HepG2 (cell line): ENCODE data around the gene WWP2. TPM values are rescaled to one million over a fixed set of nuclear protein-coding genes. Genes with fewer than 3 reads are reported as not detected.

Source experiments
- BCL6 ChIP-seq: IDR thresholded peaks from 2 replicates; pipeline ENCODE4 v1.6.1; 2016; ENCODE audit warnings: missing genetic modification reagents, missing compliant biosample characterization
- CBX1 ChIP-seq: IDR thresholded peaks from one replicate; pipeline ENCODE4 v1.6.1; 2016; ENCODE audit warnings: antibody characterized with exemption, low read depth
- FOXC1 ChIP-seq: sonication (generic); formaldehyde crosslinking; IDR thresholded peaks from 2 replicates; pipeline ENCODE4 v1.8.0; 2022; ENCODE audit warnings: mild to moderate bottlenecking, missing genetic modification reagents, borderline replicate concordance
- KAT2B ChIP-seq: fragments of 150-350 bp; IDR thresholded peaks from 2 replicates; pipeline ENCODE4 v1.6.1; 2014; ENCODE audit warnings: low read depth, low read length, borderline replicate concordance
- MAFG ChIP-seq: sonication (generic); formaldehyde crosslinking; IDR thresholded peaks from 2 replicates; pipeline ENCODE4 v1.5.1; 2020; ENCODE audit warnings: mild to moderate bottlenecking, missing genetic modification reagents
- POGZ ChIP-seq: sonication (generic); formaldehyde crosslinking; IDR thresholded peaks from 2 replicates; pipeline ENCODE4 v1.4.0; 2020; ENCODE audit warnings: mild to moderate bottlenecking, missing genetic modification reagents
- SMAD3 ChIP-seq: sonication (generic); formaldehyde crosslinking; IDR thresholded peaks from 2 replicates; pipeline ENCODE4 v1.4.0; 2020; ENCODE audit warnings: missing genetic modification reagents
- SOX6 ChIP-seq, 2 experiments: fragments of 450-650 bp in 1 of 2; sonication (generic) in 1 of 2; formaldehyde crosslinking in 1 of 2; IDR thresholded peaks; 2 replicates each; pipeline versions ENCODE4 v1.4.0 to v1.6.1; 2017 to 2020; ENCODE audit warnings: antibody characterized with exemption in 1 of 2, mild to moderate bottlenecking in 1 of 2, missing genetic modification reagents in 1 of 2
- THAP11 ChIP-seq: IDR thresholded peaks from 2 replicates; pipeline ENCODE4 v1.6.1; 2016; ENCODE audit warnings: missing biosample characterization, missing genetic modification reagents
- ZBTB33 ChIP-seq: sonication (generic); formaldehyde crosslinking; IDR thresholded peaks from 2 replicates; pipeline ENCODE4 v1.4.0; 2020; ENCODE audit warnings: missing genetic modification reagents
- ZBTB4 ChIP-seq: sonication (generic); formaldehyde crosslinking; IDR thresholded peaks from 2 replicates; pipeline ENCODE4 v1.4.0; 2020; ENCODE audit warnings: missing genetic modification reagents, mild to moderate bottlenecking, borderline replicate concordance
- ZC3H13 ChIP-seq: sonication (generic); formaldehyde crosslinking; IDR thresholded peaks from 2 replicates; pipeline ENCODE4 v1.8.1; 2023; ENCODE audit warnings: mild to moderate bottlenecking, missing genetic modification reagents, moderate library complexity
- ZFP1 ChIP-seq: IDR thresholded peaks from 2 replicates; pipeline ENCODE4 v1.6.1; 2016
- ZNF609 ChIP-seq: sonication (generic); formaldehyde crosslinking; IDR thresholded peaks from 2 replicates; pipeline ENCODE4 v1.4.0; 2020; ENCODE audit warnings: mild to moderate bottlenecking, missing genetic modification reagents, borderline replicate concordance
- ZNF614 ChIP-seq: IDR thresholded peaks from 2 replicates; pipeline ENCODE4 v1.6.1; 2018; ENCODE audit warnings: missing biosample characterization, missing genetic modification reagents, inconsistent platforms, borderline replicate concordance
- ZNF615 ChIP-seq: sonication (generic); formaldehyde crosslinking; IDR thresholded peaks from 2 replicates; pipeline ENCODE4 v1.5.0; 2020; ENCODE audit warnings: mild to moderate bottlenecking, missing genetic modification reagents, borderline replicate concordance
- ZNF7 ChIP-seq: IDR thresholded peaks from 2 replicates; pipeline ENCODE4 v1.6.1; 2016; ENCODE audit warnings: missing biosample characterization, missing genetic modification reagents
- ZNF740 ChIP-seq: sonication (generic); formaldehyde crosslinking; IDR thresholded peaks from 2 replicates; pipeline ENCODE4 v1.4.0; 2020; ENCODE audit warnings: missing genetic modification reagents
- polyA plus RNA-seq, 8 experiments: library from polyadenylated mRNA; depleted of rRNA in 3 of 8; stranded (reverse) in 7 of 8; unstranded in 1 of 8; fragments of >200 nt; fragmentation: Illumina TruSeq in 4 of 8; extraction: Trizol in 4 of 8; gene quantifications; 2 replicates each; pipeline versions ENCODE4 v1.2.1 to v1.2.3, GENCODE V29; 2011 to 2016; ENCODE audit warnings: low read depth in 4 of 8, missing spikeins in 1 of 8, mixed read lengths in 1 of 8; ENCODE audit not compliant: insufficient read depth in 1 of 8
- total RNA-seq, 5 experiments: library from RNA; depleted of rRNA; stranded (reverse); fragments of >200 nt; fragmentation: Illumina TruSeq; extraction: Trizol; gene quantifications; 2 replicates each; pipeline ENCODE4 v1.2.3, GENCODE V29; 2016; ENCODE audit warnings: low read depth in 1 of 5

Gene WWP2
- total and polyA plus RNA-seq, 2 of the 13 experiments (the other 11 are each of a cell fraction or from before 2014, with no cell fraction given): 11.4 to 28.2 TPM

GRCh38 chr16:69754469-69755310 lies 7.4 kb upstream of the WWP2 start, which contains the start of gene NOB1 (continued):
- TF ChIP-seq ZNF609 (no peak), CBX1 (no peak), SMAD3 (peak; percentile 92), ZC3H13 (CRISPR knock-in tag) (no peak), BCL6 (peak; percentile 46), ZNF614 (CRISPR knock-in tag) (peak; percentile 89; the same call in 1 of the 2 replicates), FOXC1 (peak; percentile 96; the same call in 1 of the 2 replicates), MAFG (no peak), KAT2B (no peak), ZBTB4 (CRISPR knock-in tag) (peak; percentile 99; the same call in 1 of the 2 replicates), ZNF615 (CRISPR knock-in tag) (peak; percentile 65; the same call in 1 of the 2 replicates), ZBTB33 (CRISPR knock-in tag) (peak; percentile 65), ZNF7 (CRISPR knock-in tag) (no peak), SOX6 (IDR thresholded peaks at IDR 0.05) (no peak), SOX6 (CRISPR knock-in tag; IDR thresholded peaks at IDR 0.05) (peak; percentile 79), THAP11 (peak; percentile 86), ZNF740 (CRISPR knock-in tag) (no peak; the same call in 1 of the 2 replicates), ZFP1 (CRISPR knock-in tag) (no peak; the same call in 1 of the 2 replicates), POGZ (peak; percentile 90)
